SKM-1 treated with dmso at 0.1 percent for 144 hours (cell line): ENCODE results near the gene PCCA.
A peak's percentile ranks its signal among the peaks of the same experiment; 100 is the strongest.
"Not testable (repeated sequence)": the region's sequence is repeated elsewhere in the genome, so short reads cannot be mapped to it uniquely, and the experiment has no call there.

Experiments used
- DNase-seq: peaks from one replicate; lab custom pipeline; 2025; ENCODE audit not compliant: unreplicated experiment; lab: John Stamatoyannopoulos, UW

PCCA gene

DNA sequence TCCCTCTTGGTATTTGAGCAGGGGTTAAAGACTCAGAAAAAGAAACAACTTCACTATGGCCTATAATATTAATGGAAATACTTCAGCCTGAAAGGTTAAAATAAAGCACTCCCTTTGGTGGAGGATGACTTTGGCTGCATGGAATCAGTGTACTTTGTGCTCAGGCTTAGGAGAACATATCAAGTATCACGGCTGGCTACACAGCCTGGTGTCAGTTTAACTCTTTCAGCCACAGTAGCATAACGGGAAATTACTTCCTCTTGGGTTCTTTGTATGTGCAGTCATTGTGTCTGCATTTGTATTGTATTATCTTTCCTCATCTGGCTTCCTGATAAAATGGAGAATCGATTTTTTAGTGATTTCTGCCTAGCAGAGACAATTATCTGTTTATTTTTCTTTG, 260.7 kb downstream of the PCCA start:
- DNase-seq = no peak

DNA sequence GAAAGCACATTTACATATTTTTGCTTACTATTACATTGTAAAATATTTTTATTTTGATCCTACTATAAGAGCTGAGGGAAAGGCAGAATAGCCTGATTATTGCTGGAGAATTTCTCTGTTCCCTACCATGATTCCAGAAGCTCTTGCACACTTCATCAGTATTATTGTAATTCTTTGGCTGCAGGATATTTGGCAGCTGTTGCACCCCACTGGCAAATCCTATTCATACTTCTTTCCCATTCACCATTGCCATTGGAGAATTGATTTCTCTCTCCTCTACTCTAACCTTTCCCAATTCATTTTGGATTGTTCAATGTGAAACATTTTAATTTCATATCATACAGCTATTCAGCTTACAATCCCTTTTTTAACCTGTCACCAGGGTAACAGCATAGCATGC, 261.7 kb downstream of the PCCA start:
- no peak for DNase-seq

DNA sequence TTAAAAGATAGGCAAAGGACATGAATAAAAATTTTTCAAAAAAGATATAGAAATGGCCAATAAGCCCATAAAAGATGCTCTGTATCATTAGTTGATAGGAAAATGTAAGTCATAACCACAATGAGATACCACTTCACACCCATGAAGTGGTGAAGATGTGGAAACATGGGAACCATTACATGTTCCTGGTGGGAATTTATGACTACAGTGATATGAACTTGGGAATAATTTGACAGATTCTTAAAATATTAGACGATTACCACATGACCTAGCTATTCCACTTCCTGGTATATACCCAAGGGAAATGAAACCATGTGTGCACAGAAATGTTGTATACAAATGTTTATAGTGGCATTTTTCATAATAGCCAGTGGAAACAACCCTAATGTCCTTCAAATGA, 267.5 kb downstream of the PCCA start:
- DNase-seq = no peak

DNA sequence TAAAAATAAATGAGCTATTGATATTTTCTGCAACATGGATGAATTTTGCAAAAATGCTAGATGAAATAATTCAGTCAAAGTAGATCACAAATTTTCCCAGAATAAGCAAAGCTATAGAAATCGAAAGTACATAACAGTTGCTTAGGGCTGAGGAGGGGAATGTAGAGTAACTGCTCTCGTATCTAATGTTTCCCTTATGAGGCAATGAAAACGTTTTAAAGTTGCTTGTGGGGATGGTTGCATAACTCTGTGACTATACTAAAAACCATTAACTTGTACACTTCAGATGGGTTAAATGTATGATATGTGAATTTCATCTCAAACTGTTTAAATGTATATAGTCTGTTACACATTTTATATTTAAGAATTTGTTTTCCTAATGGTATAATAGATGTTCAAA, 268.0 kb downstream of the PCCA start:
- peak; percentile 27 for DNase-seq

DNA sequence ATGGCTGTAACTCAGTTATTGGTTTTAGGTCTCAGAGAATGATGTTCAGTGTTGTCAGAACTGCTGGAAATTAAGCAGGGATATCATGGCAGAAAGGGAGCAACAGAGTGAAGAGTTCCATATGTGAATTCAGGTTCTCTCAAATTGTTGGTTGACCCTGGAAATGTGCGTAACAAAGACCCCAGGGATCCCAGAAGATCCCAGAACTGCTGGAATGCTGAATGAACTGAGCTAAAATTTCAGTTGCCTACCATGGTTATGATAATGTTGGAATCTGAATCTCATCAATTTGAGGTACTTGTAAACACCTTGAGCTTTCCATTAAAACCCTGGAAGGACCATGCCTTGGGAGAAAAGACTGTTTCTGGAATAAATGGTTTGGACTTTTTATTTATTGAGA, 268.9 kb downstream of the PCCA start:
- no peak for DNase-seq

DNA sequence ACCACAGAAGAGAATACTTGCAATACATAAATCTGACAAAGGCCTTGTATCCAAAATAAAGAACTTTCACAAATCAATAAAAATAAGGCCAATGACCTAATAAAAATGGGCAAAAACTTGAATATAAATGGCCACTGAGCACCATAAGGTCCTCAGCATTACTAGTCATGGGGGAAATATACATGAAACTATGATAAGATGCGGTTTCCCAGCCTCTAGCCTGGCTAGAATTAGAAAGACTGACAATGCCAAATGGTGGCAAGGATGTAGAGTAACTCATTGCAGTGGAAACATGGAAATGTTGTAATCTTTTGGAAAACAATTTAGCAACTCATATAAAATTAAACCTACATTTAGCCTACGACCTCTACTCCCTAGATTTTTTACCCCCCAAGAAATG, 272.6 kb downstream of the PCCA start:
- DNase-seq = no peak

DNA sequence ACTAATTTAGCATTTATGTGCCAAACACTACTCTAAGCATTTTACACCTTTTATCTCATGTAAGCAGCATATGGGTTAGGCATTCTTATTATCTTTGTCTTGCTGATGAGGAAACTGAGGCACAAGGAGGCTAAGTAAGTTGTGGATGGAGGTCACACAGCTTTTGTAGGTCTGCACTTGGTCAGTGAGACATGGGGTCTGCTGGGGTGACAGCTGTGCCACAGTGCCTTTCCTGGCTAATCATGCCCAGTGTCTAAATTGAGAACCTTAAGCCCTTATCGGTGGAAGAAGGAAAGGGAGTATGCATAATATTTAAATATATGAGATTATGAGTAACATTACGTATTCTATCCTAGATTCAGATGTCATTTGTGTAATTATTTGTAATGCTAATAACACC, 273.5 kb downstream of the PCCA start:
- no peak for DNase-seq

DNA sequence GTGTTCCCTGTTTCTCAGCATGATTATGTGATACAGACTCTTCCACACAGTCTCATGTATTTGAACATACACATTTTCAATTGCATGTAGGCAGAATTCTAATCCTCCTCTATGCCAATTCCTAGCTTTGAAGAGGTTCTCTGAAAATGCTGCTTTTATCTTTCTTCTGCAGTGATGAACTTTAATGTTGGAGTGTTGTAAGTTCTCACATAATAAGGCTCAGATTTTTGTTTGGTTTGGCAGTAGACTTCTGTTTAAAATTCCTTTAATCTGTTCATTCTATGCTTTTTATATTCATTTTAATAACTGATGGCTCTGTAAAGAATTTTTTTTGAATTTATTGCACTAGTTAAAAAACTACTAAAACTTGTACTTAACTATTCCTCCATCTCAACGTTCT, 273.9 kb downstream of the PCCA start:
- DNase-seq = no peak

DNA sequence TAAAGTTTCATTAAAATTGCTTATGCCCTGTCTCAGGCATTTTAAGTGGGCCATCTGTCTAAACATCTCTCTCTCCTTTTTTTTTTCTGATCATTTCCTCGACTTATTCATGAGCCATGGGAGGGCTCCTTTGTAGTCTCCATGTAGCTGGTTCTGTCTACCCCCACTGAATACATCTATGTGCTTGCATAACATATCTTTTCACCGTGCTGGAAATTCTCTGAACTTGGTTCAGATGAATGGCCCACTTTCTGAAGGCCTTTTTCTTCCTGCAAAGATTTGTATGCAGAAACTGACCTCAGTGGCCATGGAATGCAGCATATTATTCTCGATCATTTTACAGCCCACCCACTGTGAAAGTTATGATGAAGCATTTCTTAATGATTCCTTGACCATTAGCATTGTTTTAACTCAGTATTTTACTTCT, 274.4 kb downstream of the PCCA start:
- DNase-seq = no peak

DNA sequence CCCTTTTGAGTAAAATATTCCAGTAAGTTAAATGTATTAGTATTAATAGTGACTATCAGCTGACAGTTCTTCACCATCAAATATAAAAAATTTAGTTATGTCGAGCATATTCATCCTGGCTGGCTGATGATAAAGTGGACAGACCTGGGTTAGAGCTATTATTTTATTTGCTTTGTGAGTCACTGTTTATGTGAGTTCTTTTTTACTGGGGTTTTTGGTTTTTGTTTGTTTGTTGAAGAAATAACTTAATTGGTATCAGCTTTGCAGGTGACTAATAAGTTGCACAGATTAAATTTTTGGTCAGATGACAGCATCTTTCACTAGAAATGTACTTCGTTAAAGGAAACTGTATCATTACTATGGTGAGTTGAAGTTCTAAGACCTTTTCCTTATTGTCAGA, 275.0 kb downstream of the PCCA start:
- DNase-seq = no peak

DNA sequence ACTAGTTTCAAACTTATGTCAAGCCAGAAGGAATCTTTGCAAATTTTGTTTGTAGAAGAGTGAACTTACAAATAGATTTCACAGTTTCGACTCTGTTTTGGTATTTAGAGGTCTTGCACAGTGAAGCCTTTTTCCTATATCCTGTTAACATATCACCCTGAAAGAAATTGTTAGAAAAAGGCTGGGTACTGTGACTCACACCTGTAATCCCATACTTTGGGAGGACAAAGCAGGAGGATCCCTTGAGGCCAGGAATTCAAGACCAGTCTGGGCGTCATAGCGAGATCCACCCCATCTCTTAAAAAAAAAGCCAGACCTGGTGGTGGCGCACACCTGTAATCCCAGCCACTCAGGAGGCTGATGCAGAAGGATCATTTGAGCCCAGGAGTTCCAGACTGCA, 275.7 kb downstream of the PCCA start:
- no peak for DNase-seq

DNA sequence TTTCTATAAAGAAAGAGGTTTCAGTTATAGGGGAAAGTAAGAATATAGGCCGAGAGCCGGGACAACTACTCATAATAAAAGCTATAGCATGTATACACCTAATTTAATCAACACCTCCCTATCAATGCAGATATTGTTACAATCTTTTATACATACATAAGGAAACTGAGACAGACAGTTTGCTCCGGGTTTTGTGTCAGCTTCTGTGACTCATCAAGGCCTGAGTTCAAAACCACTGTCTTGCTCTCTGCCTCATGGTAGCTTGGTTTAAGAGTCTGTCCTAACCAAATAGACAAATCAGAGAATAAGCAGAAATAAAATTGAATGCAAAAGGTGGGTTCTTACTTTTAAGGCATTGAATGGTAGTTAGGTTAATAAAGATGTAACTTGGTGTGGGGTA, 276.8 kb downstream of the PCCA start:
- DNase-seq = no peak

DNA sequence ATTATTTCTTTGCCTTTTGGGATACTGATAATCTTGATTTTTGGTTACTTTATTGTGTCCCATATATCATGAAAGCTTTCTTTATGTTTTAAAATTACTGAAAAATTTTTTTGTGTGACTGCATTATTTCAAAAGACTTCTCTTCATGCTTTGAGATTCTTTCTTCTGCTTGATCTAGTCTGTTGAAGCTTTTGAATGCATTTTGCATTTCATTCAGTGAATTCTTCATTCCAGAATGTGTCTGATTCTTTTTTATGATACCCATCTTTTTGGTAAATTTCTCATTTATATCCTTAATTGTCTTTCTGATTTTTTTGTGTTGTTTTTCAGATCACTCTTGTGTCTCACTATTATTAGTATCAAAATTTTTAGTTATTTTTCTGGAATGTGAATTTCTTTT, 289.6 kb downstream of the PCCA start:
- no peak for DNase-seq

DNA sequence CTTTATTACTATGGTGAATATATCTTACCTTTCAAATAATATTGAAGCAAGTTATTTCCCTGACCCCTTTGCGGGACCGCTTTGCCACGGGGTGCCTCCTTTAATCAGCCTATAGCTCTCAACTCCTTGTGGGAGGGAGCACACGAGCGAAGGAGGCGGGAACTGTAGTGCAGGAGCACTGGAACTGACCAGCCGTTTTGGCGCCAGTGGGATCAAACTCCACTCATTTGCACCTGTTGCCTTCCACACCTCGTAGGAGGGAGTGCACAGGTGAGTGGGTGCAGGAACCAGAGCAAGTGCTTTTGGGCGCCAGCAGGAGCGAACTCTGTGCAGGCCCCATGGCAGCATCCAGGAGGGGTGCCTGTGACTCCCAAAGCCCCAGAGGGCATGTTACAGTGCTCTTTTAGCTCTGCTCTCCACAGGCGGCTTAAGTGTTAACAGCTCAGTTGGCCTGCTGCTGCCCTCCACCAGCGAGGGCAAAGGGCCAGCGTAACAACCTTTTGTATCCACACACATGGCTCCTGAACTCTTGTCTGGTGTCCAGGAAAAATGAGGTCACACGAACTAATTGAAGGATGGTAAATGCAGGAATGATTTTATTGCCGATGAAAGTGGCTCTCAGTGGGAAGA, 292.8 kb downstream of the PCCA start:
- DNase-seq = no peak

DNA sequence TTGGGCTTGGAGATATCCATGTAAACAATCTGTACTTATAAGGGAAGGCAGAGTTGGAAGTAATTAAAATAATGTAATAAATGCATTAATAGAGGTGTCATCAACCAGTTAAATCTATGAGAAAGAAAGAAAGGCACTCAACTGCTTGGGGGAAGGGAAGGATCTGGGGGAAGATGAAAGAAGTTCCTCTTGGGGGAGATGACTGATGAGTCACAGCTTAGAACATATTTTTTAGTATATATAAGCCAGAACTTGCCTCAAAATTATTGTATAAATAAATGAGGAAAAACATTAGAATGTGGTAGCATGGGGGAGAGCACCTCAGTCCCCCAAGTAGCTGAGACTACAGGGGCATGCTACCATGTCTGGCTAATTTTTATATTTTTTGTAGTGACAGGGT, 293.9 kb downstream of the PCCA start:
- no peak for DNase-seq

DNA sequence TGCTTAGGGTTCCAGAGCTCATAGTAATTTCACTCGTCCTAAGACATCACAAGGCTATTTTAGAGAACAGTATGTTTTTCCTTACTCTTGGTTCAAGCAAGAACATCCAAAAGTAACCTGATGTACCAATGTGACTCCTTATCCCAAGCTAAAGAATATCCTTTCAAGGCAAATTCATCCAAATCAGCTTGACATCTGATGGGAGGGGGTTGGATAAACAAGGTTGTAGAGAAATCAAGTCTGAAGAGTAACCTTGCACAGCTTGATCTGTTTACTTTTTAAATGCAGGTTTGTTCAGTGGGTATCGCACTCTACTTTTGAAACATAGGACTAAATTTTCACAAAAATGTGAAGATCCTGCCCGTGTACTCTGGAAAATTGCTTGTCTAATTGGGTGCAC, 298.5 kb downstream of the PCCA start:
- DNase-seq = no peak

DNA sequence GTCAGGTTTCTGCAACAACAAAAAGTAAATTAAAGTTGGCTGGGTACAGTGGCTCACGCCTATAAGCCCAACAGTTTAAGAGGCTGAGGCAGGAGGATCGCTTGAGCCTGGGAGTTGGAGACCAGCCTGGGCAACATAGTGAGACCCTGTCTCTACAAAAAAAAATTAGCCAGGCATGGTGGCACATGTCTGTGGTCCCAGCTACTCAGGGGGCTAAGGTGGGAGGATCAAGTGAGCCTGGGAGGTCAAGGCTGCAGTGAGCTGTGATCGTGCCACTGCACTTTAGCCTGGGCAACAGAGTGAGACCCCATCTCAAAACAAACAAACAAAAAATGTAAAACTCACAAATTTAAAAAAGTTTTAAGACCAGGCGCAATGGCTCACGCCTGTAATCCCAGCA, 299.3 kb downstream of the PCCA start:
- not testable (repeated sequence) for DNase-seq

DNA sequence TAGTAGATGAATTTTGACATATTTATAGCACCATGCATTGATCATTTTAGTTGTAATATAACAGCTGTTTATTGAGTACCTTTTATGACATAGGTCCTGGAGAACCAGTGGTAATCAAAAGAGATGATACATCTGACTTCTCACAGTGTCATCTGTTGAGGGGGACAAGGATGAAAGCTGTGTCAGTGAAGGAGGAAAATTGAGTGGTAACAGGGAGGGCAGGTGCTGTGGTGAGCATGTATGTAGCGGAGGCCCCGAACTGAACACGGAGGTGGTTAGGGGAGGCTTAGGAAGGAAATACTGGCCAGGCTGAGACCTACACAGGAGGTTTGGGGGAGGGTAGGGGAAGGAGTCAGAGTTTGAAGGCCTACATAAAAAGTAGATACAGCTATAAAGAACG, 300.0 kb downstream of the PCCA start:
- DNase-seq = no peak

DNA sequence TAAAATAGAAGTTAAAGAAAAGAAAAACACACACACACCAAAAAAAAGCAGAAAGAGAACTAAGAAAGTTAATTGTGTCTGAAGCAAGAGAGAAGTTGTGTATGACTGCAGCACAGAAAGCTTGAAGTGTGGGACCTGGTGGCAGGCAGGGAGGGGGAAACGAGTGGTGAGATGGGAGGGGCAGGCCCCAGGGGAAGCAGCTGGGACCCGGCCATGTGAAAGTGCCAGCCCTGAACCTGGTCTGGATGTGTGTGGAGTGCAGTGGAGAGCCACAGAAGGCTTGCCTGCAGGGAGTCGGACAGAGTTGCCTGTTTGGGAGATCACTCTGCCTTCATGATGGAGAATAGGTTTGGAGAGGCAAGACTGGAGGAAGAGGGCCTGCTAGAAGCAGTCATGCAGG, 300.7 kb downstream of the PCCA start:
- DNase-seq = no peak

DNA sequence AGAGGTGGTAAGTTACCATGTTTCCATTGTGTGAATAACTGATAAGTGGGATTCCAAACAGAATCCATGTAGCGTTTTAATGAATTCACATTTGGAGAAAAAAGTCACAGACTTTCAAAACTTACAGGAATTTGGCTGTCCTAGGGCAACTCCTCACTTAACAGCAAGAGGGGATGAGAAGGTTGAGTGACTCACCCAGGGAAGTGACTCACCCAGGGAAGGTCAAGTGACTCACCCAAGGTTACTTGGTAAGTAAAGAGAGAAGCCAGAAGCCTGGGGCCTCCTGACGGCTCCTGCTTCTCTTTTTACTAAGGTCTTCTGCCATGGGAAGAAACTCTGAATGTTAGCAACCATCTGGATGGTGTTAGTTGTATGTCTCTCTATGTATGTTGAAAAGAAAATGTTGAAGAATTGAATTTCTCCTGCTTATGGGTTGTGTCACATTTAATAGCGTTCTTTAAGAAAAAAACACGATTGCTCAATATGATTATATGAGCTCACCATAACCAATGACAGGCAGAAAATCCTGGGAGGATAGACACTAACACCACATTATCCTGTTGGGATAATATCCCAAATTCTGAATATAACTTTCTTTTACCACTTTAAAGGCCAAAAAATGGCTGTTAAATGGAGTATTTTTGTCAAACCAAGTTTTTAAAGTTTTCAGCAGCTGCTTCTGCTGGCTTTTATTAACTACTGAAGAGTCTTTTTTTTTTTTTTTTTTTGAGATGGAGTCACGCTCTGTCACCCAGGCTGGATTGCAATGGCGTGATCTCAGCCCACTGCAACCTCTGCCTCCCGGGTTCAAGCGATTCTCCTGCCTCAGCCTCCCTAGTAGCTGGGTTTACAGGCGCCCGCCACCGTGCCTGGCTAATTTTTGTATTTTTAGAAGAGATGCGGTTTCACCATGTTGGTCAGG, 304.1 kb downstream of the PCCA start:
- DNase-seq = peak; percentile 86

DNA sequence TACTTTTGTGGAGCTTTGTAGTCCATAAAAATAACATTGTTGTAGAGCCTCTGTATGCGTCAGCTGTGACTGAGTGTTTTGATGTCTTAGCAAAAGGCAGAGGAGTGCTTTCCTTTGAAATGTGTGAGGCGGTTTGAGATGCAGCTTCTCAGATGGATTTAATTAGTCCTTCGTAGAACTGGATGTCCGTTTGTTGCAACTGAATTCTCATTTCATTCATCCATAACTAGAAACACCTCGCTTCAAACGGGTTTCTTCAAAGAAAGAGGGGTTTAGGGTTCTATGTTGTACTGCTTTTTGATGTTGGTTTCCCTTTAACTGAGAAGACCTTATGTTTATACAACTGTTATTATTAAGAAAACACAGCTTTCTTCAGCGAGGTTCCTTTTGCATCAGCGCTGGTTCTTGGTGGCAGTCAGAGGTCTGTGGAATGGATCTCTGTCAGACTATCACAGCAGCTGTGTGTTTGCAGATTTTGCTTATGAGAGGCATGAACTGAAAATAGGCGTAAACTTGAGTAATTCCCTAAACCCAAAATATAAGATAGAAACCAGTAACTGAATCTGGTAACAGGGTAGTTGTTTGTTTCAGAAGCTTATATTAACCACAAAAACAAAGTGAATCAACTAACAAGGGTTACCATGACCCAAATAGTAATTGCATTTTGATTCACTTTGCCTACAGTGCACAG, 305.3 kb downstream of the PCCA start:
- no peak for DNase-seq
